ENCODE results near the gene CREBRF.

- TF ChIP-seq CTCF (IDR thresholded peaks at IDR 0.05) = no peak
- TF ChIP-seq POLR2A (IDR thresholded peaks at IDR 0.05) = no peak
These were observed 33.4 kb downstream of the CREBRF start for GRCh38 chr5:173089581-173089980.

Data from vagina (tissue), 2 donors.